Midbrain (tissue), 1 donor: Measurements from ENCODE around the gene HS1BP3.

Source experiments
- DNase-seq: peaks from one replicate; lab custom pipeline; 2025; lab: John Stamatoyannopoulos, UW

Gene HS1BP3

GRCh38 chr2:20617081-20617575 is 33.8 kb downstream of the HS1BP3 start:
- DNase-seq, result no peak

- no peak for DNase-seq
These were observed 34.5 kb downstream of the HS1BP3 start for GRCh38 chr2:20616341-20616871.

GRCh38 chr2:20615466-20616241 is 35.2 kb downstream of the HS1BP3 start:
- peak; percentile 63 for DNase-seq

GRCh38 chr2:20615068-20615465 is 35.8 kb downstream of the HS1BP3 start:
- no peak for DNase-seq

- peak; percentile 42 for DNase-seq
These were observed 36.5 kb downstream of the HS1BP3 start for GRCh38 chr2:20614201-20615067.

GRCh38 chr2:20612925-20613916 is 37.7 kb downstream of the HS1BP3 start:
- DNase-seq, result no peak

GRCh38 chr2:20611844-20612356 is 39.0 kb downstream of the HS1BP3 start:
- DNase-seq, result no peak

GRCh38 chr2:20611077-20611843 is 39.6 kb downstream of the HS1BP3 start:
- no peak for DNase-seq

DNA sequence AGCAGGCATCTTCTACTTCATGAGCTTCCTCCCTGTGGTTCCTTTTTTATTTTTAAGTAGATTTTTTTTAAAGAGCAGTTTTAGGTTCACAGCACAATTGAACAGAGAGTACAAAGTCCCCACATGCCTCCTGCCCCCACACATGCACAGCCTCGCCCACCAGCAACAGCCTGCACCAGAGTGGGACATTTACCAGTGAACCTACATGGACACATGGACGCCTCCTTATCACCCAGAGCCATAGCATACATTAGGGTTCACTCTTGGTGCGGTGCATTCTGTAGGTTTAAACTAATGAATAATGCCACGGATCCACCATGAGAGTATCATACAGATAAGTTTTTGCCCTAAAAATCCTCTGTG is 40.9 kb downstream of the HS1BP3 start:
- DNase-seq, result no peak

DNA sequence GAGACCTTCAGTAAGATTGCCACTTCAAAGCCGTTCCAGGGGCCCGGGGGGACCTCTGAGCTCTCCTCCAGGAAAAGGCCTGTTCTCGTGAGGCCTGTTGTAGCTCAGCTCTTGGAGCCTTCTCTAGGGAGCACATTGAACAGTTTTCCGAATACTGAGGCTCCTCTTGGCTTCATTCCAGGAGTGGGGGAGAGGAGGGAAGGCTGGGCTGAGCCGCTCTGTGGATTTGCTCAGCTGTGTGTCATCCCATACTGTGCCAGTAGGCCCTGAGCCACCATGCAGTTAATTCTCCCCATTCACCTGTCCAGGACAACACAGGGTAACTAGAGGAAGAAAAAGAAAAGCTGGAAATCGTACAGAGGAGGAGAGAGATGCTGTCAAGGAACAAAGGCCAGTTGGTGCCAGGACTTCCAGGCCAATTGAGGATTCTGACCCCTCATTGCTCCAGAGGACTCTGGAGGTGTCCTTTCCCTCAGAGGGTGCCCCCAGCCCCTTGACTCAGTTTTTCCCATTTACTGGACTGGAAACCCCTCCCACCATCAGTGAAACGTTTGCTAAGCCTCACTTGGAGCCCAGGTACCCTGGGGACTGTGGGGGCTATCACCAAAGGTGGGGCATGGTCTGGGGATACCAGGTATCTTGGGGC is 41.4 kb downstream of the HS1BP3 start:
- no peak for DNase-seq

DNA sequence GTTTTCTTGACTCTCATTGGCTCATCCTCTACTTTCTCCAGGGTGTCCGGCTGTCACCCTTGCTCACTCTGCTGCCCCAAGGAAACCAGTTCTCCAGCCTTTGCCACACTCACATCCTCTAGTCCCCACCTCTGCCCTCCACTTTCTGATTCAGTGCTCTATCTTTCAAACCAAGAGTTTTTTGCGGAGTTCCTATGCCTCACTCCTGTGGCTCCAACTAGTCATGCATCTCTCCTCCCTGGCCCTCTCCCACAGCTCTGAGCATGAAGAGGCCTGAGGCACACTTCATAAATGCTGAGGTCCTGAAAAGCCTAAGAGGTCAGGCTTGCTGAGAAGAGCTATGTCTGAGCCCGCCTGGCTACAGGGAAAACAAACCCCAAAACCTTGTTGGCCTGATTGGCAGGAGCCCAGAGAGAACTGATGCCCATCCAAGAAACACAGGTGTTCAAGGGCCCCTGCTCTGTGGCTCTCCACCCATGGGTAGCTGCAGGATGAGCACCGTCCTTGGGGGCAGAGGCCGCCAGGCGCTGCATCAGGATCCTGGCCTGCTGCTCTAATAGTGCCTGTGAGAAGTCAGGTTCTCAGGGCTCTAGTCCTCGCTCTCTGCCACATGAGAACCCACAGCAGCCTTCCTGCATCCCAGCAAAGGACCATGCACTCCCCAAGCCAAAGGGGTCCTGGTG is 42.1 kb downstream of the HS1BP3 start:
- no peak for DNase-seq

- DNase-seq, result no peak
These were observed 43.5 kb downstream of the HS1BP3 start for GRCh38 chr2:20607446-20607845.

- DNase-seq, result no peak
These were observed 44.7 kb downstream of the HS1BP3 start for GRCh38 chr2:20606198-20606597.

DNA sequence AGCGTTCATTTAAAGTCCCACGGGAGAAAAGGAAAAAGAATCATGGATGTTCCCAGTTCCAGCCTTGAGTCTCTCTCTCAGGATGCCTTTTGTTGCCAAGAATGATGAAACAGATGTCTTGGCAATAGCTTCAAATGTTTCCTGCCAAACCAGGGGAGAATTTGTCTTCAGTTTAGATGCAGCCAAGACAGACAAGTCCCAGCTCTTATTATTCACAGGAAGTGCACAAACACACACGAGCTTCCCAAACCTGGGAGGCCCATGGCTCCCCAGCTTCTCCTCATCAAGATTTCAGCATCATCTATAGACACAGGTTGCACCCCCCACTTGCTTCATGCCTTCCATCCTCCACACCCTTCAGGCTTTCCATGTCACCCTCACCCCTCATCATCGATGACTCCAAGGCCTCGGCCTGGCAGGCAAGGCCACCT is 45.9 kb downstream of the HS1BP3 start:
- peak; percentile 50 for DNase-seq

GRCh38 chr2:20604401-20604911 is 46.4 kb downstream of the HS1BP3 start:
- DNase-seq, result no peak

- DNase-seq, result no peak
These were observed 47.1 kb downstream of the HS1BP3 start for GRCh38 chr2:20603791-20604190.

GRCh38 chr2:20602803-20603202 is 48.1 kb downstream of the HS1BP3 start:
- DNase-seq, result no peak

DNA sequence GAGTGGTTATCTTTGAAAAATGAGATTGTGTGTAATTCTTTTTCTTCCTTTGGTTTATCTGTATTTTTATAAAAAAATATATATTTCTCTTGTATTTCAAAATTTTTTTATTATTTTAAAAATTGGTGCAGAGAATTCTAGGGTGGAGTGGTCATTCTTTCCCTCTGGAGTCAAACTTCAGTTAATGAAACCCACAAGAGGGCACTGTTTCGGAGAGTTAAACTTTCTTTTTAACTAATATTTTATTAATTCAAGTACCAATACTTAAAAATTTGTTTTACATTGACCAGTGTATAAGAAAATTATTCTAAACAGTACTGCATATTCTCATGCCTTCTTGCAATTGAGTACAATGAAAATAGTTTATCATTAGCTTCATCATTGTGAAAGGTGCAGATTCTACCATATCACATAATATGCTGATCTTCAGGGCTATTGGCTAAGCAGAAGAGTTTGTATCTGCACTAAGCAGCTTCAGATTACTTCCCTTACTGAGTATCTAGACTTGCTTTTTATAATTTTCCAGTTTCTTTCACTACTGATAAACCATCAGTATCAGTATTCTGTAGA is 50.1 kb downstream of the HS1BP3 start:
- peak; percentile 62 for DNase-seq
